Hepatocyte (in vitro differentiated cells): ENCODE results near the gene TMEM31. TPM values are rescaled to one million over a fixed set of nuclear protein-coding genes. Genes with fewer than 3 reads are reported as not detected.

Experiments
- DNase-seq: peaks from one replicate; pipeline ENCODE4 v3.0.0-alpha.2; 2016; ENCODE audit warnings: low spot score
- H2AFZ ChIP-seq: fragments of 200-600 bp; sonication (generic); 2 replicates; pipeline ENCODE4 v1.6.0; 2016; ENCODE audit warnings: antibody characterized with exemption, mild to moderate bottlenecking
- H3K27ac ChIP-seq: fragments of 200-600 bp; sonication (generic); 2 replicates; pipeline ENCODE4 v1.5.1; 2016; ENCODE audit warnings: mild to moderate bottlenecking
- H3K27me3 ChIP-seq: fragments of 200-600 bp; sonication (generic); 2 replicates; pipeline ENCODE4 v1.6.1; 2016
- H3K36me3 ChIP-seq: fragments of 200-600 bp; sonication (generic); replicated peaks from 2 replicates; pipeline ENCODE4 v1.5.1; 2016; ENCODE audit warnings: low read depth; ENCODE audit not compliant: insufficient read depth
- H3K4me1 ChIP-seq: fragments of 200-600 bp; sonication (generic); 2 replicates; pipeline ENCODE4 v1.5.1; 2016; ENCODE audit warnings: mild to moderate bottlenecking, moderate library complexity; ENCODE audit not compliant: insufficient read depth
- H3K4me2 ChIP-seq: fragments of 200-600 bp; sonication (generic); 2 replicates; pipeline ENCODE4 v1.6.0; 2016
- H3K4me3 ChIP-seq: fragments of 200-600 bp; sonication (generic); 2 replicates; pipeline ENCODE4 v1.5.1; 2016; ENCODE audit warnings: mild to moderate bottlenecking
- H3K79me2 ChIP-seq: fragments of 200-600 bp; sonication (generic); 2 replicates; pipeline ENCODE4 v1.6.0; 2017; ENCODE audit warnings: mild to moderate bottlenecking
- H3K9me2 ChIP-seq: fragments of 200-600 bp; sonication (generic); replicated peaks from 2 replicates; pipeline ENCODE4 v1.6.0; 2017; ENCODE audit warnings: mild to moderate bottlenecking; ENCODE audit not compliant: insufficient read depth
- H3K9me3 ChIP-seq: fragments of 200-600 bp; sonication (generic); 2 replicates; pipeline ENCODE4 v1.5.1; 2016; ENCODE audit warnings: low read depth, mild to moderate bottlenecking
- H4K20me1 ChIP-seq: fragments of 200-600 bp; sonication (generic); 2 replicates; pipeline ENCODE4 v1.6.0; 2016; ENCODE audit warnings: mild to moderate bottlenecking; ENCODE audit not compliant: insufficient read depth, poor library complexity, severe bottlenecking
- CTCF ChIP-seq: fragments of 200-600 bp; sonication (generic); IDR thresholded peaks from 2 replicates; pipeline ENCODE4 v1.5.1; 2016; ENCODE audit warnings: antibody characterized with exemption, mild to moderate bottlenecking; ENCODE audit not compliant: poor library complexity
- EZH2 ChIP-seq: fragments of 200-600 bp; sonication (generic); IDR thresholded peaks from 2 replicates; pipeline ENCODE4 v1.6.1; 2016; ENCODE audit warnings: antibody characterized with exemption, mild to moderate bottlenecking, borderline replicate concordance
- EZH2phosphoT487 ChIP-seq: fragments of 200-600 bp; sonication (generic); IDR thresholded peaks from one replicate; pipeline ENCODE4 v1.6.1; 2018; ENCODE audit warnings: antibody characterized with exemption, mild to moderate bottlenecking, low read depth, moderate library complexity; ENCODE audit not compliant: unreplicated experiment, severe bottlenecking
- WGBS: methylation state at CpG from one replicate; pipeline ENCODE4 v1.1.6; 2016; ENCODE audit warnings: low lambda C conversion rate; ENCODE audit errors: missing lambda C conversion rate; 5-methylcytosine and 5-hydroxymethylcytosine counted together
- polyA plus RNA-seq: library from polyadenylated mRNA; unstranded; fragments of >200 nt; fragmentation: Nextera tagmentation; extraction: Ambion mirVana; gene quantifications from 2 replicates; pipeline ENCODE4 v1.2.1, GENCODE V29; 2016
- total RNA-seq: library from RNA; depleted of rRNA; stranded (reverse); fragments of >200 nt; gene quantifications from 2 replicates; pipeline ENCODE4 v1.2.3, GENCODE V29; 2014

TMEM31 gene
- total RNA-seq (0.28 TPM in 1 of 2 replicates, not detected in the other), polyA plus RNA-seq (0.89 and 1.1 TPM in 2 replicates)

DNA sequence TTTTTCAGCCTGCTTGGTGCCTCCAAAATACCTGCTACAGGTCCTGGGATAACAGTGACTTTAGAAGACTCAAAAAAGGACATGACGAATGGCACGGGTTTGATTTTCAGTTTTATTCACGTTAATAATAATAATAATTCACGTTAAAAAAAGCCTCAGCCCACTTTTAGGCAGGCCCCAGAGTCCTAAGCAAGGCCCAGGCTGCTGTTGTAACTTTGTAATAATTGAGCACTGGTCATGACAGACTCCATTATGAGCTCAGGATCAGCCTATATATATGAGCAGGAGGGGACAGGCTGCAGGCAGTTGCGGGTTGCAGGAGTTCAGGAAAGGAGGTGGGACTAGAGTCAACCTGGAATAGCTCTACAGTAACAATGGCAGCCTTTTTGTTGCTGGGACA lies at the start of gene TMEM31:
TSS of gene TMEM31 (plus strand) at position 301 of the 400 bp plus-strand sequence. CDS start 1,350 bp downstream, outside the sequence.
- 88% methylated on average over 5 of the region's 5 CpGs for WGBS
- TF ChIP-seq EZH2 (no peak), EZH2phosphoT487 (no peak), CTCF (no peak)
- H3K4me2 ChIP-seq: no peak within 1 kb of the TSS

GRCh38 chrX:103663981-103664762 lies 46.5 kb upstream of the TMEM31 start:
- Histone ChIP-seq H3K4me2 (peak overlapping the region; percentile 56), H3K9me3 (no peaks in the 10 kb centered on the region), H3K27ac (no peak overlapping the region), H3K27me3 (peaks cover 22% of the 10 kb centered on the region), H3K9me2 (no peaks in the 10 kb centered on the region), H3K79me2 (no peaks in the 10 kb centered on the region), H3K36me3 (no peaks in the 10 kb centered on the region), H3K4me3 (no peak overlapping the region), H2AFZ (no peak overlapping the region), H4K20me1 (no peaks in the 10 kb centered on the region), H3K4me1 (no peaks in the 10 kb centered on the region)
- DNase-seq: no peak
- TF ChIP-seq CTCF (no peak), EZH2phosphoT487 (no peak), EZH2 (no peak)
- WGBS: 49% methylated on average over 23 of the region's 23 CpGs

More for the DNA sequence above, at the start of gene TMEM31:
- Histone ChIP-seq H2AFZ (no peak within 1 kb of the TSS), H3K4me1 (no peaks in the 10 kb centered on the region), H3K9me2 (no peaks in the 10 kb centered on the region), H3K4me3 (no peak within 1 kb of the TSS), H3K27me3 (no peaks in the 10 kb centered on the region), H3K79me2 (no peaks in the 10 kb centered on the region), H3K9me3 (no peaks in the 10 kb centered on the region), H4K20me1 (no peaks in the 10 kb centered on the region), H3K36me3 (no peaks in the 10 kb centered on the region), H3K27ac (no peak within 1 kb of the TSS)
- no peak for DNase-seq

GRCh38 chrX:103666202-103667107 lies 44.3 kb upstream of the TMEM31 start:
- H2AFZ ChIP-seq: no peak overlapping the region
- TF ChIP-seq EZH2 (no peak), CTCF (no peak), EZH2phosphoT487 (no peak)
- H3K4me1 ChIP-seq: no peaks in the 10 kb centered on the region
- no peaks in the 10 kb centered on the region for H4K20me1 ChIP-seq
- WGBS: 91% methylated on average over 3 of the region's 3 CpGs
- no peak for DNase-seq
- no peak overlapping the region for H3K27ac ChIP-seq
- no peaks in the 10 kb centered on the region for H3K9me3 ChIP-seq
- H3K36me3 ChIP-seq: no peaks in the 10 kb centered on the region
- H3K4me3 ChIP-seq: no peak overlapping the region
- H3K79me2 ChIP-seq: no peaks in the 10 kb centered on the region
- peaks cover 22% of the 10 kb centered on the region for H3K27me3 ChIP-seq
- H3K9me2 ChIP-seq: no peaks in the 10 kb centered on the region
- no peak overlapping the region for H3K4me2 ChIP-seq
